GM19397 (cell line): ENCODE data around the gene JAM3.

Source experiments
- ATAC-seq: cut with Tn5 transposase; IDR thresholded peaks from one replicate; pipeline ENCODE4 v1.9.1; 2021; ENCODE audit warnings: mild to moderate bottlenecking, moderate library complexity; ENCODE audit not compliant: unreplicated experiment

JAM3 gene

GRCh38 chr11:134142536-134142935 is 73.7 kb downstream of the JAM3 start:
- ATAC-seq, result no peak

GRCh38 chr11:134143801-134144200 is 74.9 kb downstream of the JAM3 start:
- no peak for ATAC-seq

DNA sequence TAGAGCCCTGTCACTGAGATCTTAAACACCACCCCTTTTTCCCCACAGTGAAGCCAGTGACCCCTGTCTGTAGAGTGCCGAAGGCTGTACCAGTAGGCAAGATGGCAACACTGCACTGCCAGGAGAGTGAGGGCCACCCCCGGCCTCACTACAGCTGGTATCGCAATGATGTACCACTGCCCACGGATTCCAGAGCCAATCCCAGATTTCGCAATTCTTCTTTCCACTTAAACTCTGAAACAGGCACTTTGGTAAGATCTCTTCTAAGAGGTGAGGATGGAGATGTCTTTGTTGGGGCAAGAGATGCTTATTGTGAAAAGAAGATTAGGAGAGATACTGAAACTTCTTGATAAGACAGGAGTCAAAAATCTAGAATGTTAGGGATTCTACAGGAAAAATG is 75.9 kb downstream of the JAM3 start:
- no peak for ATAC-seq

DNA sequence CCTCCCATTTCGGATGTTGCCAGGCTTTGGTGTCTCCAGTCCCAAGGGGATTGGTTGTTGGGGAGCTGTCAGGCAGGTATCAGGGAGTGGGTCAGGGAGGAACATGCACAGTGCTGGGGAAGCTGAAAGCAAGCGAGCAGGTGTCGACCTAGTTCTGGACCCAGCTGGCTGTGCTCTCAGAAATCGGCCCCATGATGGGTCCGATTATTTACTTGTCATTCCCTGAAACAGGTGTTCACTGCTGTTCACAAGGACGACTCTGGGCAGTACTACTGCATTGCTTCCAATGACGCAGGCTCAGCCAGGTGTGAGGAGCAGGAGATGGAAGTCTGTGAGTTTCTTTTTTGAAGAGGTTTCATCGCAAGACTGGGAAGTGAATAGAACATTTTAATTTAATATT is 76.8 kb downstream of the JAM3 start:
- no peak for ATAC-seq

- ATAC-seq, result no peak
Measured at GRCh38 chr11:134146598-134146997, 77.7 kb downstream of the JAM3 start.

DNA sequence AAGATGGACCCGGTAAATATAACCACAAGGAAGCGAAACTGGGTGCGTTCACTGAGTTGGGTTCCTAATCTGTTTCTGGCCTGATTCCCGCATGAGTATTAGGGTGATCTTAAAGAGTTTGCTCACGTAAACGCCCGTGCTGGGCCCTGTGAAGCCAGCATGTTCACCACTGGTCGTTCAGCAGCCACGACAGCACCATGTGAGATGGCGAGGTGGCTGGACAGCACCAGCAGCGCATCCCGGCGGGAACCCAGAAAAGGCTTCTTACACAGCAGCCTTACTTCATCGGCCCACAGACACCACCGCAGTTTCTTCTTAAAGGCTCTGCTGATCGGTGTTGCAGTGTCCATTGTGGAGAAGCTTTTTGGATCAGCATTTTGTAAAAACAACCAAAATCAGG is 80.5 kb downstream of the JAM3 start:
- ATAC-seq, result no peak

- no peak for ATAC-seq
Measured at GRCh38 chr11:134150195-134150903, 81.5 kb downstream of the JAM3 start.

DNA sequence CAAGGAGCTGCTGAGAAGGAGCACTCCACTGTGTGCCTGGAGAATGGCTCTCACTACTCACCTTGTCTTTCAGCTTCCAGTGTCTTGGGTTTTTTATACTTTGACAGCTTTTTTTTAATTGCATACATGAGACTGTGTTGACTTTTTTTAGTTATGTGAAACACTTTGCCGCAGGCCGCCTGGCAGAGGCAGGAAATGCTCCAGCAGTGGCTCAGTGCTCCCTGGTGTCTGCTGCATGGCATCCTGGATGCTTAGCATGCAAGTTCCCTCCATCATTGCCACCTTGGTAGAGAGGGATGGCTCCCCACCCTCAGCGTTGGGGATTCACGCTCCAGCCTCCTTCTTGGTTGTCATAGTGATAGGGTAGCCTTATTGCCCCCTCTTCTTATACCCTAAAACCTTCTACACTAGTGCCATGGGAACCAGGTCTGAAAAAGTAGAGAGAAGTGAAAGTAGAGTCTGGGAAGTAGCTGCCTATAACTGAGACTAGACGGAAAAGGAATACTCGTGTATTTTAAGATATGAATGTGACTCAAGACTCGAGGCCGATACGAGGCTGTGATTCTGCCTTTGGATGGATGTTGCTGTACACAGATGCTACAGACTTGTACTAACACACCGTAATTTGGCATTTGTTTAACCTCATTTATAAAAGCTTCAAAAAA is 82.3 kb downstream of the JAM3 start:
- no peak for ATAC-seq

GRCh38 chr11:134152696-134153095 is 83.8 kb downstream of the JAM3 start:
- ATAC-seq, result no peak

- no peak for ATAC-seq
Measured at GRCh38 chr11:134153147-134153905, 84.5 kb downstream of the JAM3 start.

DNA sequence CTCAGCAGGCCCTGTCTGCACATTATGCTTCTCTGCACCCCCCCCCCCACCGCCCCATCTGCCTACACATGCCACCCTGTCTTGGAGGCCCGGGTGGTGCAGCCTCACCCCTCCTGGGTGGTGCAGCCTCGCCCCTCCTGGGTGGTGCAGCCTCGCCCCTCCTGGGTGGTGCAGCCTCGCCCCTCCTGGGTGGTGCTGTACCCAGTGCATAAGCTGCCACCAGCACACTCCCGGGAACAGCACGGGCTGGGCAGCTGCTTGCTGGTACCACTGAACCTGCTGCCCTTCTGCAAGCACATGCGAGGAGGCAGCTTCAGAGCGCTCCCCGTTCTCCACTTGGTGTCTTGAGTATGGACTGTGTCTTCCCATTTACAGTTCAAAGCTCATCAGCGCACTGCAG is 85.6 kb downstream of the JAM3 start:
- ATAC-seq, result no peak

DNA sequence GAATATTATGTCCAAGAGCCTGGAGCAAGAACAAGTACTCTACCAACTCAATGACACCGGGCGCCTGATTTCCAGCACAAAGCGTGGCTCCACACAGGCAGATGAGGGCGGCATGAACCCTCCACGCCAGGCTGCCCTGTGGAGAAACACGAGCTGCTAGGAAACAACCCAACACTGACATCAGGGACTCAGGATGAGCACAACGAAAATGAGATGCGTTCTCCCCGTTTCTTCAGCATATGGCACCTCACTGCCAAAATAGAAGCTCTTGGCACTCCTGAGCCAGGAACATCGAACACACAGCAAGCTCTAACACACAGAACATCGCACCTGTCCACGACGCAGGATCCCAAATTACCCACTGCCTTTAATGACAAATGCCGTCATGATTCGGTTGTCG is 86.6 kb downstream of the JAM3 start:
- ATAC-seq, result no peak

- no peak for ATAC-seq
Measured at GRCh38 chr11:134155946-134156865, 87.3 kb downstream of the JAM3 start.

DNA sequence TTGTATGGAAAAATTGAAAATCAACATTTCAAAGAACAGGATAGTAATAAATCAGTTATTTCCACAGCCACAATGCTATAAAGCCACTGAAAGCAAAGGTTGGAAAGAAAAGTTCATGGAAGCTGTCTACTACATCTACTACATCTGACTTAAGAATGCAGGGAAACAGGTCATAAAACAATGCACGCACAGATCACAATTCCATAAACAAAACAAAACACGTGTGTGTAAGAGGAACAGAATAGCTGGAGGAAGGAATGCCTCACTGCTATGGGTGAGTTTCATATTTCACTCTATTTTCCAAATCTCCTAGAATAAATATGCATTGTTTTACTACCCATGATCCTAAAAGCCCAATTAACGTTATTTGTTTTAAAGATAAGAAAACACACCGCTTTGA is 88.6 kb downstream of the JAM3 start:
- ATAC-seq, result no peak

- ATAC-seq, result no peak
Measured at GRCh38 chr11:134158023-134158422, 89.2 kb downstream of the JAM3 start.

GRCh38 chr11:134159652-134160051 is 90.8 kb downstream of the JAM3 start:
- ATAC-seq, result no peak

DNA sequence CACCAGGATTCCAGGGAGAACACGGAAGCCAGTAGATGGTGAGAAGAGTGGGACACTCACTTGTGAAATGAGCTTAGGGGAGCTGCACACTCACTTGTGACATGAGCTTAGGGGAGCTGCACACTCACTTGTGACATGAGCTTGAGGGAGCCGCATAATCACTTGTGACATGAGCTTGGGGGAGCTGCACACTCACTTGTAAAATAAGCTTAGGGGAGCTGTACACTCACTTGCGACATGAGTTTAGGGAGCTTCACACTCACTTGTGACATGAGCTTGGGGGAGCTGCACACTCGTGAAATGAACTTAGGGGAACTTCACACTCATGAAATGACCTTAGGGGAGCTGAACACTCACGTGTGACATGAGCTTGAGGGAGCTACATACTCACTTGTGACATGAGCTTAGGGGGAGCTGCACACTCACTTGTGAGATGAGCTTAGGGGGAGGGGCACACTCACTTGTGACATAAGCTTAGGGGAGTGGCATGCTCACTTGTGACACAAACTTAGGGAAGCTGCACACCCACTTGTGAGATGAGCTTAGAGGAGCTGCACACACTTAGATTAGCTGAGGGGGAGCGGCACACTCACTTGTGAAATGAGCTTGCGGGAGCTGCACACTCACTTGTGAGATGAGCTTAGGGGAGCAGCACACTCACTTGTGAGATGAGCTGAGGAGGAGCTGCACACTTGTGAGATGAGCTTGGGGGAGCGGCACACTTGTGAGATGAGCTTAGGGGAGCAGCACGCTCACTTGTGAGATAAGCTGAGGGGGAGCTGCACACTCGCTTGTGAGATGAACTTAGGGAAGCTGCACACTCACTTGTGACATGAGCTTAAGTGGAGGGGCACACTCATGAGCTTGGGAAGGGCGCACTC is 95.9 kb downstream of the JAM3 start:
- ATAC-seq, result no peak

GRCh38 chr11:134170177-134170918 is 101.5 kb downstream of the JAM3 start:
- no peak for ATAC-seq

DNA sequence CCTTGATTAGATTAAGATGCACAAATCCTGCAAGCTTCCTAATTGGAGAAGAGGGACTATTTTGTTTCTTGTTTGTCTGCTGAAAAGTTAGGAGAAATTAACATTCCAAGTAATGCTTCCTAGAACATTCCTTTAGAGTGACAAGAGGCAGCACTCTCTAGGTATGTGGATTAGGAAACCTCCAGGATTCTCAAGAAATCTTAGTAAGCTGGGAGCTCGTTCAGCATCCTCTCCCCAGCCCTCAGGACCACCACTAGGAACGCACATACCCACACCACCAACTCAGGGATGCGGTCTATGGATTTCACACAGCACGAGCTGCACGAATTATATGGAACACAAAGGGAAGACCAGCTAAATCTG is 102.0 kb downstream of the JAM3 start:
- ATAC-seq, result no peak
